ENCODE measurements around the gene BACH2.

GRCh38 chr6:89966913-89967312 is 329.7 kb downstream of the BACH2 start:
- TF ChIP-seq CTCF (IDR thresholded peaks at IDR 0.05 in 4 of 5, conservative IDR thresholded peaks at IDR 0.05 in 1 of 5) (no peak), POLR2A (IDR thresholded peaks at IDR 0.05) (no peak)
